Nephron progenitor cell (in vitro differentiated cells): ENCODE data around the gene COQ10A.
A peak's percentile ranks its signal among the peaks of the same experiment; 100 is the strongest.

Source experiments
- DNase-seq: peaks from one replicate; pipeline ENCODE4 v3.0.0; 2021
- H3K27ac Mint-ChIP-seq: 2 replicates; pipeline ENCODE4 v1.8.0; 2021; ENCODE audit warnings: mild to moderate bottlenecking, moderate library complexity, mixed read lengths
- H3K27me3 Mint-ChIP-seq: 2 replicates; pipeline ENCODE4 v1.8.0; 2021; ENCODE audit warnings: mild to moderate bottlenecking, low read depth, mixed read lengths; ENCODE audit not compliant: poor library complexity
- H3K36me3 Mint-ChIP-seq: 2 replicates; pipeline ENCODE4 v1.8.0; 2021; ENCODE audit warnings: low read depth, mixed read lengths
- H3K4me1 Mint-ChIP-seq: 2 replicates; pipeline ENCODE4 v1.8.0; 2021; ENCODE audit warnings: mixed read lengths
- H3K4me3 Mint-ChIP-seq: 2 replicates; pipeline ENCODE4 v1.8.0; 2021; ENCODE audit warnings: mild to moderate bottlenecking, moderate library complexity, mixed read lengths
- H3K9me3 Mint-ChIP-seq: 2 replicates; pipeline ENCODE4 v1.8.0; 2021; ENCODE audit warnings: mild to moderate bottlenecking, moderate library complexity, mixed read lengths
- CTCF ChIP-seq: fragments of 200-600 bp; sonication (generic); IDR thresholded peaks from 2 replicates; pipeline ENCODE4 v1.5.0; 2021; ENCODE audit warnings: antibody characterized with exemption

Gene COQ10A

GRCh38 chr12:56222531-56222895, 44.2 kb upstream of the COQ10A start:
- peaks cover 49% of the 10 kb centered on the region for H3K4me1 Mint-ChIP-seq
- no peak for DNase-seq
- peaks cover under 1% of the 10 kb centered on the region for H3K9me3 Mint-ChIP-seq
- no peaks in the 10 kb centered on the region for H3K27me3 Mint-ChIP-seq
- H3K4me3 Mint-ChIP-seq: peak overlapping the region; percentile 96
- no peak for TF ChIP-seq CTCF
- peak overlapping the region; percentile 99 for H3K27ac Mint-ChIP-seq
- peaks cover 7% of the 10 kb centered on the region for H3K36me3 Mint-ChIP-seq

GRCh38 chr12:56223571-56224101, 43.1 kb upstream of the COQ10A start:
- Mint-ChIP-seq H3K27ac (peak overlapping the region; percentile 94), H3K9me3 (no peaks in the 10 kb centered on the region), H3K36me3 (peaks cover 4% of the 10 kb centered on the region)

GRCh38 chr12:56224102-56224701, 42.5 kb upstream of the COQ10A start, which contains the start of gene NABP2:
Gene NABP2, plus strand, starts transcription at chr12:56224342. Its CDS starts 515 bp downstream, at chr12:56224857.
- H3K4me3 Mint-ChIP-seq: peak within 1 kb of the TSS; percentile 82
- peak within 1 kb of the TSS; percentile 94 for H3K27ac Mint-ChIP-seq
- peak; percentile 82 for TF ChIP-seq CTCF
- peak; percentile 95 for DNase-seq
- peaks cover 4% of the 10 kb centered on the region for H3K36me3 Mint-ChIP-seq
- no peaks in the 10 kb centered on the region for H3K27me3 Mint-ChIP-seq
- H3K9me3 Mint-ChIP-seq: no peaks in the 10 kb centered on the region
- H3K4me1 Mint-ChIP-seq: peaks cover 49% of the 10 kb centered on the region

More at GRCh38 chr12:56223571-56224101, 43.1 kb upstream of the COQ10A start:
- Mint-ChIP-seq H3K4me1 (peaks cover 49% of the 10 kb centered on the region), H3K4me3 (peak overlapping the region; percentile 70), H3K27me3 (no peaks in the 10 kb centered on the region)
- TF ChIP-seq CTCF: no peak
- no peak for DNase-seq

- TF ChIP-seq CTCF: no peak
- Mint-ChIP-seq H3K36me3 (peaks cover 4% of the 10 kb centered on the region), H3K27me3 (no peaks in the 10 kb centered on the region), H3K4me1 (peaks cover 51% of the 10 kb centered on the region), H3K9me3 (no peaks in the 10 kb centered on the region), H3K4me3 (peak overlapping the region; percentile 82), H3K27ac (peak overlapping the region; percentile 27)
- DNase-seq: peak; percentile 28
These were observed 41.8 kb upstream of the COQ10A start for GRCh38 chr12:56224954-56225353.

- Mint-ChIP-seq H3K4me1 (peaks cover 37% of the 10 kb centered on the region), H3K27ac (peak overlapping the region; percentile 36)
These were observed 37.7 kb upstream of the COQ10A start for GRCh38 chr12:56229082-56229481.

More at GRCh38 chr12:56229082-56229481, 37.7 kb upstream of the COQ10A start:
- Mint-ChIP-seq H3K27me3 (peaks cover 3% of the 10 kb centered on the region), H3K4me3 (no peak overlapping the region), H3K9me3 (no peaks in the 10 kb centered on the region), H3K36me3 (peaks cover 4% of the 10 kb centered on the region)
- no peak for TF ChIP-seq CTCF
- no peak for DNase-seq
